H9 (cell line): ENCODE measurements around the gene GPR108. TPM values are rescaled to one million over a fixed set of nuclear protein-coding genes. Genes with fewer than 3 reads are reported as not detected.

Experiments
- DNase-seq: peaks from one replicate; pipeline ENCODE4 v3.0.0-alpha.2; 2017
- H2AFZ ChIP-seq: one replicate; pipeline ENCODE4 v1.6.1; 2013; ENCODE audit warnings: mild to moderate bottlenecking, low read length, control low read depth, moderate library complexity
- H2AK5ac ChIP-seq: 2 replicates; pipeline ENCODE4 v1.6.1; 2013; ENCODE audit warnings: low read length, control low read depth, mixed read lengths; ENCODE audit not compliant: insufficient read length
- H2BK120ac ChIP-seq: one replicate; pipeline ENCODE4 v1.6.1; 2013; ENCODE audit warnings: low read depth, mild to moderate bottlenecking, low read length, control low read depth, inconsistent platforms; ENCODE audit not compliant: poor library complexity, severe bottlenecking
- H2BK12ac ChIP-seq: 2 replicates; pipeline ENCODE4 v1.6.1; 2013; ENCODE audit warnings: low read length, control low read depth, mixed read lengths, low read depth; ENCODE audit not compliant: insufficient read length
- H2BK15ac ChIP-seq: 2 replicates; pipeline ENCODE4 v1.6.1; 2013; ENCODE audit warnings: low read depth, low read length, control low read depth
- H2BK20ac ChIP-seq: one replicate; pipeline ENCODE4 v1.6.1; 2013; ENCODE audit warnings: low read depth, mild to moderate bottlenecking, low read length, control low read depth, inconsistent platforms; ENCODE audit not compliant: poor library complexity, severe bottlenecking
- H2BK5ac ChIP-seq: 2 replicates; pipeline ENCODE4 v1.6.1; 2013; ENCODE audit warnings: low read length, control low read depth, mixed read lengths; ENCODE audit not compliant: insufficient read length
- H3K14ac ChIP-seq: 2 replicates; pipeline ENCODE4 v1.6.1; 2013; ENCODE audit warnings: low read length, control low read depth; ENCODE audit not compliant: insufficient read depth
- H3K18ac ChIP-seq: 2 replicates; pipeline ENCODE4 v1.6.1; 2013; ENCODE audit warnings: low read depth, mild to moderate bottlenecking, mixed read lengths, low read length, control low read depth; ENCODE audit not compliant: insufficient read length
- H3K23ac ChIP-seq: 2 replicates; pipeline ENCODE4 v1.6.1; 2013; ENCODE audit warnings: low read length, control low read depth, mixed read lengths, low read depth; ENCODE audit not compliant: insufficient read length
- H3K23me2 ChIP-seq: 2 replicates; pipeline ENCODE4 v1.6.1; 2013; ENCODE audit warnings: low read depth, mild to moderate bottlenecking, mixed read lengths, low read length, control low read depth; ENCODE audit not compliant: insufficient read length, poor library complexity, severe bottlenecking
- H3K27ac ChIP-seq: 2 replicates; pipeline ENCODE4 v1.5.1; 2013; ENCODE audit warnings: low read length, control low read depth, mixed read lengths, low read depth; ENCODE audit not compliant: insufficient read length
- H3K27me3 ChIP-seq: 2 replicates; pipeline ENCODE4 v1.6.1; 2013; ENCODE audit warnings: low read length, control low read depth, inconsistent platforms; ENCODE audit not compliant: insufficient read depth
- H3K4ac ChIP-seq: 2 replicates; pipeline ENCODE4 v1.6.1; 2013; ENCODE audit warnings: low read depth, mild to moderate bottlenecking, control low read depth, inconsistent platforms, low read length, moderate library complexity
- H3K4me1 ChIP-seq: 2 replicates; pipeline ENCODE4 v1.6.1; 2013; ENCODE audit warnings: low read length, control low read depth, inconsistent platforms; ENCODE audit not compliant: insufficient read depth
- H3K4me2 ChIP-seq: 2 replicates; pipeline ENCODE4 v1.6.1; 2013; ENCODE audit warnings: low read length, control low read depth, mixed read lengths; ENCODE audit not compliant: insufficient read length, insufficient read depth
- H3K56ac ChIP-seq: 2 replicates; pipeline ENCODE4 v1.6.1; 2013; ENCODE audit warnings: low read depth, mild to moderate bottlenecking, mixed read lengths, low read length, control low read depth; ENCODE audit not compliant: insufficient read length
- H3K79me1 ChIP-seq: 2 replicates; pipeline ENCODE4 v1.6.1; 2013; ENCODE audit warnings: low read depth, mild to moderate bottlenecking, moderate library complexity, low read length, control low read depth, inconsistent platforms; ENCODE audit not compliant: insufficient read depth, poor library complexity, severe bottlenecking
- H3K79me2 ChIP-seq: 2 replicates; pipeline ENCODE4 v1.6.1; 2013; ENCODE audit warnings: low read length, control low read depth, inconsistent platforms; ENCODE audit not compliant: insufficient read depth
- H3K9ac ChIP-seq: 2 replicates; pipeline ENCODE4 v1.6.1; 2013; ENCODE audit warnings: low read length, control low read depth, mixed read lengths; ENCODE audit not compliant: insufficient read length; ENCODE audit errors: extremely low read depth
- H3K9me3 ChIP-seq: one replicate; pipeline ENCODE4 v1.6.1; 2013; ENCODE audit warnings: low read depth, low read length, inconsistent platforms; ENCODE audit not compliant: control insufficient read depth
- H3T11ph ChIP-seq: one replicate; pipeline ENCODE4 v1.6.1; 2013; ENCODE audit warnings: mild to moderate bottlenecking, low read length, control low read depth, inconsistent platforms
- H4K20me1 ChIP-seq: one replicate; pipeline ENCODE4 v1.6.1; 2013; ENCODE audit not compliant: control insufficient read depth, insufficient read length, insufficient read depth
- H4K5ac ChIP-seq: 2 replicates; pipeline ENCODE4 v1.6.1; 2013; ENCODE audit warnings: low read depth, mild to moderate bottlenecking, mixed read lengths, low read length, control low read depth; ENCODE audit not compliant: insufficient read length
- H4K8ac ChIP-seq: replicated peaks from 2 replicates; pipeline ENCODE4 v1.6.1; 2013; ENCODE audit warnings: low read length, control low read depth, mixed read lengths, low read depth; ENCODE audit not compliant: insufficient read length
- H4K91ac ChIP-seq: 2 replicates; pipeline ENCODE4 v1.6.1; 2013; ENCODE audit warnings: low read depth, mild to moderate bottlenecking, moderate library complexity, mixed read lengths, low read length, control low read depth; ENCODE audit not compliant: insufficient read length
- H3K27ac Mint-ChIP-seq, 3 experiments: 2 replicates in 2 of 3; 3 replicates in 1 of 3; pipeline ENCODE4 v1.8.0; 2020 to 2021; ENCODE audit warnings: mixed read lengths in 3 of 3, mild to moderate bottlenecking in 1 of 3, moderate library complexity in 1 of 3
- H3K27me3 Mint-ChIP-seq: 2 replicates; pipeline ENCODE4 v1.8.0; 2021; ENCODE audit warnings: low read depth, mild to moderate bottlenecking, moderate library complexity, mixed read lengths
- H3K36me3 Mint-ChIP-seq, 3 experiments: 2 replicates in 2 of 3; 3 replicates in 1 of 3; pipeline ENCODE4 v1.8.0; 2020 to 2021; ENCODE audit warnings: low read depth in 3 of 3, mixed read lengths in 3 of 3; ENCODE audit not compliant: insufficient read depth in 1 of 3
- H3K4me1 Mint-ChIP-seq, 2 experiments: 2 replicates each; pipeline ENCODE4 v1.8.0; 2020; ENCODE audit warnings: mixed read lengths in 2 of 2
- H3K4me3 Mint-ChIP-seq, 2 experiments: 2 replicates in 1 of 2; 3 replicates in 1 of 2; pipeline ENCODE4 v1.8.0; 2020 to 2021; ENCODE audit warnings: mild to moderate bottlenecking in 2 of 2, mixed read lengths in 2 of 2, moderate library complexity in 1 of 2
- H3K9me3 Mint-ChIP-seq, 2 experiments: 2 replicates in 1 of 2; 3 replicates in 1 of 2; pipeline ENCODE4 v1.8.0; 2020; ENCODE audit warnings: mild to moderate bottlenecking in 2 of 2, mixed read lengths in 2 of 2, moderate library complexity in 1 of 2
- WGBS: extraction: QIAGEN DNeasy Blood & Tissue Kit; methylation state at CpG from one replicate; pipeline ENCODE4 v1.1.7; 2013; ENCODE audit warnings: missing lambda C conversion rate, low lambda C conversion rate, mixed read lengths; ENCODE audit not compliant: insufficient read length; ENCODE audit errors: extremely low coverage; 5-methylcytosine and 5-hydroxymethylcytosine counted together
- total RNA-seq: library from RNA; stranded (reverse); gene quantifications from 2 replicates; pipeline ENCODE4 v1.2.1, GENCODE V29; 2021
- TF ChIP-seq, protein P1 (sequence below): fragments of 200-600 bp; sonication (generic); conservative IDR thresholded peaks from 3 replicates; pipeline ENCODE4 v1.8.0; 2021; ENCODE audit warnings: antibody characterized with exemption, mild to moderate bottlenecking

GPR108 gene
- total RNA-seq, 1 experiment from 2014 or later: 38.2 TPM

DNA sequence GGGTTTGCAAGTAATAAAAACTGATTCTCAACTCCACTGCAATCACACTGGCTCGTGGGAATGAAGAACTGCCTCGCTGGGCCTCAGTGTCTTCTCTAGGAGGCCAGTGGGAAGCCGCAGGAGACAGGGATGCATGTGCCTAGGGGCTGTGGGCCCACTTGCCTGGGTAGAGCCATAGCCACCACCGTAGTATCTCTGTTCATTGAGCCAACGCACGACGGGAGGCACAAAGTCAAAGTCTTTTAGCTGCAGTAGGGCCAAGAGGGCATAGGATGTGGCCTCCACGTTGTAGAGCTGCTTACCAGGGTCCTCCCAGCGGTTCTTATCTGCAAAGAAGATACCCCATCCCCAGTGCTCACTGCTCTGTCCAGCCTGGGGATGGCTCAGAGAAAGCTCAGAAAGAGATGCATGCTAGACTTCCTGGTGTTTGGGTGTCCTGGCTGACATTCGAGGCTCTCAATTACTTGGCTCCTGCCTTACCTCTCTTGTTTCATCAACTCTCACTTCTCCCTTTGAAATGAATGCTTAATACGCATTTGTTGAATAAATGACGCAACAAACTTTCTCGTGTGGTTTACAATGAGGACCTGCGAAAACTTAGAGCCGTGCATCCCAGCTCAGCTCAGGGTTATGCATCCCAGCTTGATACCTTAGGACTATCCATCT lies 51.3 kb downstream of the GPR108 start:
- H4K91ac ChIP-seq: no peak overlapping the region
- TF ChIP-seq, protein P1, sequence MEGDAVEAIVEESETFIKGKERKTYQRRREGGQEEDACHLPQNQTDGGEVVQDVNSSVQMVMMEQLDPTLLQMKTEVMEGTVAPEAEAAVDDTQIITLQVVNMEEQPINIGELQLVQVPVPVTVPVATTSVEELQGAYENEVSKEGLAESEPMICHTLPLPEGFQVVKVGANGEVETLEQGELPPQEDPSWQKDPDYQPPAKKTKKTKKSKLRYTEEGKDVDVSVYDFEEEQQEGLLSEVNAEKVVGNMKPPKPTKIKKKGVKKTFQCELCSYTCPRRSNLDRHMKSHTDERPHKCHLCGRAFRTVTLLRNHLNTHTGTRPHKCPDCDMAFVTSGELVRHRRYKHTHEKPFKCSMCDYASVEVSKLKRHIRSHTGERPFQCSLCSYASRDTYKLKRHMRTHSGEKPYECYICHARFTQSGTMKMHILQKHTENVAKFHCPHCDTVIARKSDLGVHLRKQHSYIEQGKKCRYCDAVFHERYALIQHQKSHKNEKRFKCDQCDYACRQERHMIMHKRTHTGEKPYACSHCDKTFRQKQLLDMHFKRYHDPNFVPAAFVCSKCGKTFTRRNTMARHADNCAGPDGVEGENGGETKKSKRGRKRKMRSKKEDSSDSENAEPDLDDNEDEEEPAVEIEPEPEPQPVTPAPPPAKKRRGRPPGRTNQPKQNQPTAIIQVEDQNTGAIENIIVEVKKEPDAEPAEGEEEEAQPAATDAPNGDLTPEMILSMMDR: no peak
- no peak overlapping the region for H2AK5ac ChIP-seq
- no peak overlapping the region for H2AFZ ChIP-seq
- H3K23me2 ChIP-seq: no peaks in the 10 kb centered on the region
- no peak overlapping the region for H3K9ac ChIP-seq
- Mint-ChIP-seq H3K36me3 (peaks cover 0 to 15% (median 0%) of the 10 kb centered on the region in 3 experiments; a peak in 5 of 7 replicates), H3K9me3 (peaks cover 2 to 51% of the 10 kb centered on the region in 2 experiments; a peak in 4 of 5 replicates), H3K27ac (no peak overlapping the region), H3K27me3 (peaks cover 10% of the 10 kb centered on the region), H3K4me3 (no peak overlapping the region), H3K4me1 (no peaks in the 10 kb centered on the region)
- no peak overlapping the region for H3K56ac ChIP-seq
- no peaks in the 10 kb centered on the region for H3K79me2 ChIP-seq
- H3K79me1 ChIP-seq: no peaks in the 10 kb centered on the region
- no peak overlapping the region for H2BK120ac ChIP-seq
- H3K4ac ChIP-seq: no peak overlapping the region
- no peak overlapping the region for H4K8ac ChIP-seq
- WGBS: no CpG with 5 or more reads among the region's 15 CpGs
- H4K5ac ChIP-seq: no peak overlapping the region
- no peaks in the 10 kb centered on the region; the same call in 1 of the 2 replicates for H3K27me3 ChIP-seq
- H3K4me2 ChIP-seq: no peak overlapping the region
- no peak overlapping the region for H3K18ac ChIP-seq
- no peaks in the 10 kb centered on the region for H4K20me1 ChIP-seq
- no peak overlapping the region for H3T11ph ChIP-seq
- DNase-seq: no peak
- no peak overlapping the region for H2BK15ac ChIP-seq
- no peak overlapping the region for H2BK5ac ChIP-seq
- H3K23ac ChIP-seq: no peak overlapping the region
- H2BK20ac ChIP-seq: no peak overlapping the region
- no peaks in the 10 kb centered on the region for H3K9me3 ChIP-seq
- H3K27ac ChIP-seq: no peak overlapping the region
- no peak overlapping the region for H2BK12ac ChIP-seq
- no peak overlapping the region for H3K14ac ChIP-seq
- H3K4me1 ChIP-seq: no peaks in the 10 kb centered on the region
